HG03097 (cell line): ENCODE results near the gene ABCG4.

Experiments
- ATAC-seq: cut with Tn5 transposase; IDR thresholded peaks from one replicate; pipeline ENCODE4 v1.9.1; 2021; ENCODE audit not compliant: unreplicated experiment, low FRiP score

ABCG4 gene

DNA sequence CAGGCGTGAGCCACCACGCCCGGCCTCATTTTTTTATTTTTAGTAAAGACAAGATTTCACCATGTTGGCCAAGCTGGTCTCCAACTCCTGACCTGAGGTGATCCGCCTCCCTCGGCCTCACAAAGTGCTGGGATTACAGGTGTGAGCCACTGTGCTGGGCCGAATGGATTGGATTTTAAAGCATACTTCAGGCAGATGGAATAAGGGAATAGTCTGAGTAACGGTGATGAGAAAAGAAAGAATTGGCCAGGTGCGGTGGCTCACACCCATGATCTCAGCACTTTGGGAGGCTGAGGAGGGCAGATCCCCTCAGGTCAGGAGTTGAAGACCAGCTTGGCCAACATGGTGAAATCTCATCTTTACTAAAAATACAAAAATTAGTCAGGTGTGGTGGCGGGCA lies 55.2 kb downstream of the ABCG4 start:
- ATAC-seq: no peak

DNA sequence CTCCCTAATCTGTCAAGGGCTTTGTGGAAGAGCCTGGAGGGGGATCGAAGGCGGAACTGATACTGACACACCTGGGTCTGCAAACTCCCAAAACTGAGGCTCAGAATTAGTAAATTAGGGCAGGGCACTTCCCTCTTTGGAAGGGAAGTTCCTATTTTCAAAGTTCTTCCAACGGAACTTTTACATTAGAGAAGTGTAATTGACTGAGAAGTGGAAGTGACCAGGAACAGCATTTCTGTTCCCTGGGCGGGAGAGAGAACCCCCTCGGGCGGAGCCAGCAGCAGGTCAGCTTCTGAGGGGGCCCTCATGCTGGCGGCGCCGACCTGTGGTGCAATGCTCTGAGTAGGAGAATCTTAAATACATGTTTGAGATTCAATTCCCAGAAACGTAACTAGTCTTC lies 56.2 kb downstream of the ABCG4 start:
- no peak for ATAC-seq

DNA sequence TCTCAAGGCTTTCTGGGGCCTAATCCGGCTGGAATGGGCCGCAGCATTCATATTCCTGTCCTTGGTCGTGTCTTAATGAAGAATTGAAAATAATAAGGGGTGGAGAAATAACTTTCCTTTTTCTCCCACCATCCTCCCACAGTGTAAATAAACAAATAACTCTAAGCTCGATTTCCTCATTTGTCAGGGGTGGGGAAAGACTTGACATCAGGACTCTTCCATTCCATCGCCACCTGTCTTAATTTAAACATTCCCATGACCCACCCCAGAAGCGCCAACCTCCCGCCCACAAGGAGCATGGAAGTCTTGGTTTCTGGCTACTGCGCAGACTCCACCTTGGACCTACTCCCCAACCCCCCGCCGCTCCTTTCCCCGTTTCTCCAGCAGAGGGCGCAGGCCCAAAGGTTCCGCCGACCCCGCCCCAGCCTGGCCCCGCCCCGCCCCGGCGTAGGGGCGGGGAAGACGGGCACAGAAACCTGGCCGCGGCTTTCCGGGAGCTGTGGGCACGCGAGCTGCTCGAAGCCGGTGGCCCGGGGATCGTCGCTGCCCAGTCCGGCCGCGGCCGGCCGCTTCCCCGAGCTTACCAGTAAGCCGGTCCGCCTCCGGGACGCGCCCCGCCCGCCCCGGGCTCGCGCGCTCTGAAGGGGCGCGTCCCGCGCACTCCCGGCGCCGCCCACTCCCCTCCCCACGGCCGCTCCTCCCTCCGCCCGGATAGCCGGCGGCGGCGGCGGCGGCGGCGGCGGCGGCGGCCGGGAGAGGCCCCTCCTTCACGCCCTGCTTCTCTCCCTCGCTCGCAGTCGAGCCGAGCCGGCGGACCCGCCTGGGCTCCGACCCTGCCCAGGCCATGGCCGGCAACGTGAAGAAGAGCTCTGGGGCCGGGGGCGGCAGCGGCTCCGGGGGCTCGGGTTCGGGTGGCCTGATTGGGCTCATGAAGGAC lies 57.0 kb downstream of the ABCG4 start, which contains the start of gene CBL:
Gene CBL, plus strand, starts transcription at position 766 of the 937 bp plus-strand sequence. Its CDS starts 79 bp downstream, at position 845.
- ATAC-seq: peak; percentile 80

DNA sequence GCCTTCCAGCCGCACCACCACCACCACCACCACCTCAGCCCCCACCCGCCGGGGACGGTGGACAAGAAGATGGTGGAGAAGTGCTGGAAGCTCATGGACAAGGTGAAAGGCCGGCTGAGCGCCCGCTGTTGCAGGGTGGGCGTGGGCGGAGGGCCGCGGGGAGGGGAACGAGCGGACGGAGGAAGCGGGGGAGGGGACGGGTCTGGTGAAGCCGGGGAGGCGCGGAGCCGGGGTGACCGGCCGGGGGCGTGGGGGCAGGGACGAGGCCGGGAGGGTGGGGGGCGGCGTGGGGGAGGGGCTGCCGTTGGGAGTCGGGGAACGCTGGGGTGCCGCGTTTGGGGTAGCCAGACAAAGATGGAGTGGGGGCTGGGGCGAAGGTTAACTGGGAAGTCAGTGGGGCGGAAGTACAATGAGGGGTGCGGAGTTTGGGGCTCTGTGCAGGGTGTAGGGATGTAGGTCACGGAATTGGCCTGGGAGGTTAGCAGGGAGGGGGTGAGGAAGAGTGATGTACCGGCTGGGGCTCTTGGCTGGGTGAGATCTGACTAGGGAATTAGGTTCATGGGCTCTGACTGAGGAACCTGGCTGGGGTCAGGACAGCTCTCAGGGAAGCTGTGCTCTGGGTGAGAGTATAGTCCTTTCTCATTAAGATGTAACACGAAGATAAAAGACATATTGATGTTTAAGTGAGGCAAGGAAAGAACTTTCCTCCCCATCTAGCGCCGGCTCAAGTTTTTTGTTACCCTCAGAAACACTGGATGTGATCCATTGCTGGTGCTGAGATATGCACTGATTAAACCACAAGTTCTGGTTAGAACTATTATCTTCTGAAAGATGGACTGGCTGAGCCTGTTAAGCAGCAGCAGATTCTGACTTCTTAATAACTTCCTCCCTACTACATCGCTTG lies 57.9 kb downstream of the ABCG4 start:
- ATAC-seq: peak; percentile 19

DNA sequence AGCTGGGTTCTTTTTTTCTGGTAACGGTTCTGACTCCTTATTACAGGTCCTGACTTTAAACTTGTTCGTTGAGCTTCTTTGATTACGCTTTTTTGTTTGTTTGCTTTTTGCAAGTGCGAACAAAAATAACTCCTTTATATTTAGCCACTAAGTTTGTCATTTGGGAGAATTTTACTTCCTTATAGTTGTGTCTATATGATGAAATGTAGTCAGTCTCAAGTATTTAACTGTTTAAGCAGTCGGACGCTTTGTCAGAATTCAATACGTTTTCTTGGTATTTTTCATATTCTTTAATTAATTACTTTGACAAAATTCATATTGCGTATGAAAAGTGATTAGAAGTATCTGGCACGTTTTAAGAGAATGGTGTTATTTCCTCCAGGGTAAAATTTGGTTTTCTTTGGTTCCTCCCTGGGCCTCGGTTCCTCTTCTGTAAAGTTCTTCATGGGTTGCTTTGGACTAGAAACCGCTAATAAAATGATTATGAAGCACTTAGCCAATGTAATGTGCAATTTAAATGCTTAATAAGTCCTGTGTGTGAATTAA lies 58.6 kb downstream of the ABCG4 start:
- no peak for ATAC-seq

DNA sequence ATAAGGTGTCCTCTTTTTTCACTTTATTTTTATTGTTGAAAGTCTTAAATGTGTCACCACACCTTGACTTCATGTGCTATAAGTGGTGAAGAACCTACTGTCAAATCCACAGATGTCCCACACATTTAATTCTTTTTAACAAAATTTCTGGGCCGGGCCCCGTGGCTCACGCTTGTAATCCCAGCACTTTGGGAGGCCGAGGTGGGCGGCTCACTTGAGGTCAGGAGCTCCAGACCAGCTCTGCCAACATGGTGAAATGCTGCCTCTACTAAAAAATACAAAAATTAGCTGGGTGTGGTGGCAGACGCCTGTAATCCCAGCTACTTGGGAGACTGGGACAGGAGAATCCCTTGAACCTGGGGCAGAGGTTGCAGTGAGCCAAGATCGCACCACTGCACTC lies 60.3 kb downstream of the ABCG4 start:
- ATAC-seq: no peak

DNA sequence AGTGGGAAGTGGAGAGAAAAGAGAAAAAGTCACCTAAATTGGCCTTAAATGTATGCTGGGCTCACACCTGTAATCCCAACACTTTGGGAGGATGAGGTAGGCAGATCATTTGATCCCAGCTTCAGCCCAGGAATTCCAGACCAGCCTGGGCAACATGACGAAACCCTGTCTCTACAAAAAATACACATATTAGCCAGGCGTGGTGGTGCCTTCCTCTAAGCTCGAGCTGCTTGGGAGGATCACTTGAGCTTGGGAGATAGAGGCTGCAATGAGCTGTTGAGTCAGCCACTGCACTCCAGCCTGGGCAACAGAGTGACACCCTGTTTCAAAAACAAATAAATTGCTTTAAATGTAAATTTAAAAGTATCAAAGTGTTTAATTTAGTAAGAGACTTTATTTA lies 61.2 kb downstream of the ABCG4 start:
- no peak for ATAC-seq
